Cortex of kidney (tissue), 1 donor: ENCODE results near the gene STAC.
"Not testable (repeated sequence)": the region's sequence is repeated elsewhere in the genome, so short reads cannot be mapped to it uniquely, and the experiment has no call there.

Source experiments
- DNase-seq: peaks from one replicate; lab custom pipeline; 2025; lab: John Stamatoyannopoulos, UW

The STAC gene

DNA sequence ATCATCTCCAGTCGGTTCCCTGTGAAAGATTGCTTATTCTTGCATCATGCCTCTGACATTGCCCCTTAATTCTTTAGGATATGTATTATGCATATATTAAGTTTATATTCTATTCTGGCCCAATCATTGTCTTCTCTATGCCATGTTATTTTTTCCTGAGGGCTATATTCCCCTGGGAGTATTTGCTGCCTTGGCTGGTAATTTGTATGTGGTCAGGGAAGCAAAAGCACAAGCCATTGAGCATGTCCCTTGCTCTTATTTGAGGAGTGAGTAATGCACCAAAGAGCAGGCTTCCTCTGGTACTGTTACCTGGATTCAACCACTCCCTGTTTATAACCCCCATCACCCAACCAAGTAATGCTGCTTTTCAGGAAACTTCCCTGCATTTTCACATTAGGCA is 36.3 kb downstream of the STAC start:
- DNase-seq: no peak

- DNase-seq: no peak
These were observed 36.9 kb downstream of the STAC start for GRCh38 chr3:36417237-36417636.

- DNase-seq: no peak
These were observed 38.0 kb downstream of the STAC start for GRCh38 chr3:36418296-36418695.

DNA sequence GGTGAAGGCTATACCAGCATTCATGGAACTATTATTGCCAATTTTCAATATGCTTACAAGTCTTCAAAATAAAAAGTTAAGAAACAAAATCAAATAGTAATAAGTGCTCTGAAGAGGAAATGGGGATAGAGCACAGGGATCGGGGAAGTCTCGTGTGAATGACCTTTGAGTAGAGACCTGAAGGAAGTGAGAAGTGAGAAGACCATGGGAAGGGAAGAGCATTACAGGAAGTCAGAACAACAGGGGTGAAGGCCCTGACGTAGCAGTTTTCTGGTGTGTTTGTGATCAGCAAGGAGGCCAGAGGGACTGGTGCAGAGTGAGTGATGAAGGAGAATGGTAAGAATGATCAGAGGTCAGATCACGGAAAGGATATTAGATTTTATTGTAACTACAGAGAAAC is 48.1 kb downstream of the STAC start:
- DNase-seq: no peak

DNA sequence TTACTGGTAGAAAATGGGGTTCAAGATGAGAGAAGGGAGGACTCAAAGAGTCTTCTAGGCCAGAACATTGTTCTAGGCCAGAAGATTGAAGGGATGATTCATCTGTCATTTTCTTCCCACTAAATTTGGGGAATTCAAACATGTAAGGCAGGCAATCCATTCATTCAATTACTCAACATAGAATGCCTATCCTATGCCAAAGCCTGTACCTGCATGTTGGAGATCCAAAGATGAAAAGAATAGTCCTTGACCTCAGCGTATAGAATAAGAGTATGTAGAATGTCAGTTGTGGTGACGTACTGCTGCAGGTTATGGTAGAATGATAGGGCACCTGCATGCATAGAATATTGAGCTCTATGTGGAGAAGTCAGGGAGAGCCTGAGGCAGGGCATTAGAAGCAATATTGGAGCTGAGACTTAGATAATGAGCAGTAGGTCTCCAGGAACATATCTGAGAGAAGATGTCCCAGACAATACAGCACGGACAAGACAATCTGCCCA is 49.7 kb downstream of the STAC start:
- DNase-seq: no peak

- no peak for DNase-seq
These were observed 53.2 kb downstream of the STAC start for GRCh38 chr3:36433511-36433910.

- DNase-seq: no peak
These were observed 54.6 kb downstream of the STAC start for GRCh38 chr3:36434687-36435426.

GRCh38 chr3:36443028-36443686 is 62.9 kb downstream of the STAC start:
- DNase-seq: no peak

DNA sequence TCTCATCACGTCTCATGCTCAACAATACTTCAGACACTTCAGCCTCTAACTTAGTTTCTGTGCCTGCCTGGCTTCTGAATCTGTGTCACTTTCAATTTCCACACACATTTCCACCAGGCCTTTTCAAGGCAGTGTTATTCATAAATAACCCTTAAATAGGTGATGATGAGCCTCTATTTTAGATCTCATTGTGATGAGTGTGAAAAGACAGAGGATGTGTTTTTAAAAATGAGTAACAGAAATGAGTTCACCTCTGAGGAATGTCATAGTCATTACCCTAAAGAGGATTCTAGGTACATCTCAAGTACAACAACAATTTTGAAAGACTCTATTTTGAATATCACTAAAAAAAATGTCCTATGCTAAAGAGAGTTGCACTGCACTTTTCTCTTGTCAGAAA is 64.6 kb downstream of the STAC start:
- no peak for DNase-seq

GRCh38 chr3:36446276-36446675 is 66.0 kb downstream of the STAC start:
- DNase-seq: no peak

DNA sequence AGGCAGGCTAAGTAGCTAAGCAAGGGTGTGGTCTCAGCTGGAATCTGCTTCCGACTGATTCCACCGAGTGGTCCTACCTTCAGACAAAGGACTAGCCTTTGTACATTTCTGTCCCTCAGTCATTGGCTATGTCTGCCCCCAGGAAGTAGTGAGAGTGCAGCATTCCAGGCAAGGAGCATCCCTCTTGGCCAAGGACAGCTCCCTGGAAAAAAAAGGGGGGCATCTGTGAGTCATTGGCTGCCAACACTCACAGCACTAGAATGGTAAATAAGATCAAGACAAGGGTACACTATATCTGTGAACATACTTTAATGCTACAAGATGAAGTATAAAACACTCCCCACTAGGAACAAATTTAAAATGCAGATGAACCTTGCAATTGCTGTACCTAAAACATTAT is 66.8 kb downstream of the STAC start:
- no peak for DNase-seq

DNA sequence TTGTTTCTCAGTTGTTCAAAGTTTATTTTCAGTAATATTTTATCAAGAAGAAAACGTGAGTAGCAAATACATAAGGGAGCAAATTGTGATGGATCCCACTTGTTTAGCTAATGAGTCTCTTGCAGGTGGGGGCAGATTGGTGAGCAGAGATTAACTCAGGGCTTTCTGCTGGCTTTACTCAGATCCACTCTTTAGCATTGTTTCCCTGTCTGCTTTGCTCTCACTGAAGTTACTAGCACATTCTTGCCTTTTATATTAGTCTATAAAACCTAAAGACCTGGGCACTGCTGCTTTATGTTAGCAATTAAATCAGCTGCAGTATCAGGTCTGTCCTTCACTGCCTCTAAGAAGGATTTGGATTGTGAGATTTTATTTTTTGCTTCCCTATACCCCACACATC is 71.5 kb downstream of the STAC start:
- no peak for DNase-seq

DNA sequence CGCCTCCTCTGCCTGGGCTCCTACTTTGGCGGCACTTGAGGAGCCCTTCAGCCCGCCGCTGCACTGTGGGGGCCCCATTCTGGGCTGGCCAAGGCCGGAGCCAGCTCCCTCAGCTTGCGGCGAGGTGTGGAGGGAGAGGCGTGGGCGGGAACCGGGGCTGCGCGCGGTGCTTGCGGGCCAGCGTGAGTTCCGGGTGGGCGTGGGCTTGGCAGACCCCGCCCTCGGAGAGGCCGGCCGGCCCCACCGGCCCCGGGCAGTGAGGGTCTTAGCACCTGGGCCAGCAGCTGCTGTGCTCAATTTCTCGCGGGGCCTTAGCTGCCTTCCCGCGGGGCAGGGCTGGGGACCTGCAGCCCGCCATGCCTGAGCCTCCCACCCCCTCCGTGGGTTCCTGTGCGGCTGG is 72.9 kb downstream of the STAC start:
- DNase-seq: not testable (repeated sequence)

DNA sequence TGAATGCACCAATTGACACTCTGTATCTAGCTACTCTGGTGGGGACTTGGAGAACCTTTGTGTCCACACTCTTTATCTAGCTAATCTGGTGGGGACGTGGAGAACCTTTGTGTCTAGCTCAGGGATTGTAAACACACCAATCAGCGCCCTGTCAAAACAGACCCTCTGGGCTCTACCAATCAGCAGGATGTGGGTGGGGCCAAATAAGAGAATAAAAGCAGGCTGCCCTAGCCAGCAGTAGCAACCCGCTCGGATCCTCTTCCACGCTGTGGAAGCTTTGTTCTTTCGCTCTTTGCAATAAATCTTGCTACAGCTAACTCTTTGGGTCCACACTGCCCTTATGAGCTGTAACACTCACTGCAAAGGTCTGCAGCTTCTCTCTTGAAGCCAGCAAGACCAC is 73.6 kb downstream of the STAC start:
- DNase-seq: not testable (repeated sequence)

- no peak for DNase-seq
These were observed 75.1 kb downstream of the STAC start for GRCh38 chr3:36455406-36455805.

GRCh38 chr3:36456784-36457183 is 76.5 kb downstream of the STAC start:
- DNase-seq: no peak

GRCh38 chr3:36457667-36458066 is 77.4 kb downstream of the STAC start:
- DNase-seq: no peak

GRCh38 chr3:36459177-36459576 is 78.9 kb downstream of the STAC start:
- no peak for DNase-seq

DNA sequence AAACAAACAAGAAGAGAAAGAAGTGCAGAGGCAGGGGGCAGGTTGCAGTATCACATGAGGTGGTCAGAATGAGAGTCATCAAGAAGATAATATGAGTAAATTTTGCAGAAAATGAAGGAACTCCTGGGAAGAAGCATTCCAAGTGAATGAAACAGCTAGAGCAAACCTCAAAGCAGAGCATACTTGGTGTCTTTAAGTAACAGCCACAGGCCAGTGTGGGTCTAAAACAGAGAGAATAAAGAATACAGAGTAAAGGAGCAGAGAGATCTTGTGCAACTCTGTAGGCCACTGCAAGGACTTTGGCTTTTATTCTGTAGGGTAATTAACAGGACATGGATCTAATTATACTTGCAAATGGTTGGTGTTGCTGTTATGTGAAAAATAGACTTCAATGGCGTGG is 81.3 kb downstream of the STAC start:
- no peak for DNase-seq

DNA sequence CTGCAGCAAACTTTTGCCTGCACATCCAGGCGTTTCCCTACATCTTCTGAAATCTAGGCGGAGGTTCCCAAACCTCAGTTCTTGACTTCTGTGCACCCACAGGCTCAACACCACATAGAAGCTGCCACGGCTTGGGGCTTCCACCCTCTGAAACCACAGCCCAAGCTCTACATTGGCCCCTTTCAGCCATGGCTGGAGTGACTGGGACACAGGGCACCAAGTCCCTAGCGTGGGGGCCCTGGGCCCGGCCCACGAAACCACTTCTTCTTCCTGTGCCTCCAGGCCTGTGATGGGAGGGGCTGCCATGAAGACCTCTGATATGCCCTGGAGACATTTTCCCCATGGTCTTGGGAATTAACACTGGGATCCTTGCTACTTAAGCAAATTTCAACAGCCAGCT is 91.7 kb downstream of the STAC start:
- DNase-seq: not testable (repeated sequence)

DNA sequence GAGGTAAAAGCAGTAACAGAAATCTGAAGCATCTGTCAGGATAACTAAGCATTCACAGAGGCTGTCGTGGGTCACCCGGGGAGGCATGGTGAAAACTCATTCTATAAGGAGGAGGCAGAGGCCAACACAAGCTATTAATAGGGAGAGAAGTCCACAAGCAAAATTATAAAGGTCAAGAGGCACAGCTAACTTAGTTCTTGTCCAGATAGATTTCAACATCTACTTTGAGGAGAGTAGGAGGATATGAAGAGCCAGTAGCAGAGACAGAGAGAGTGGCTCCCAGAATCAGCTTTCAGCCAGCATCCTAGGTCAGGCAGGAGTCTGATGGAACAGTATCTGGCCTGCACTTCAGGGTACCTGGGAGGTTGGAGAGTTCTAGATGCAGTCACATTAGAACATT is 95.3 kb downstream of the STAC start:
- DNase-seq: no peak

DNA sequence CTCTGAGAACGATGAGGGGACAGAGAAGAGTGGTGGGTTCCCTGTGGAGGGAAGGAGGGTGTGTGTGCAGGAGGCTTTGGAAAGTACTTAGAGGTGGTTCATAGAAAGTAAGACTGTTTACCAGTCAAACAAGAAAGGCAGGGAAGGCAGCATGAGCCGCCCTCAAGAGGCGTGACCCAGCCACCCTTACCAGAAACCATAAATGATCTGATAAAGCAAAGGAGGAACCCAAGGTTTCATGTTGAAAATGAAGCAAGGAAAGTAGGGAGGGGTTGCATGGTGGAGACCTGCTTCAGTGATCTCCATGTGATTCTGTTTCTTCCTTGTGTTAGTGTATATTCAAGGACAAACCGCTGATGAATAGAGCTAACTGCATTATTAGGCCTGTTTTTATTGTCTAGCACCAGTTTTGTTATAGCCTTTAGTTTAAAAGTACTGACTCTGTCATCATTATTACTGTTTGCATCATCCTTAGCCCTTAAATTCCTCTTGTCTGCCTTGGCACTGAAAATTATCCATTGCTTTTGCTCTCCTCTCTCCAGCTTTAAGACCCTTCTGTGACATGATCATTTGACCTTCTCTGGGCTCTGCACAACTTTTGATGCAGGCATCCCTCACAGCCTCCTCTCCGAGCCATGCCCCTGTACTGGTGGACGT is 96.1 kb downstream of the STAC start:
- DNase-seq: no peak

DNA sequence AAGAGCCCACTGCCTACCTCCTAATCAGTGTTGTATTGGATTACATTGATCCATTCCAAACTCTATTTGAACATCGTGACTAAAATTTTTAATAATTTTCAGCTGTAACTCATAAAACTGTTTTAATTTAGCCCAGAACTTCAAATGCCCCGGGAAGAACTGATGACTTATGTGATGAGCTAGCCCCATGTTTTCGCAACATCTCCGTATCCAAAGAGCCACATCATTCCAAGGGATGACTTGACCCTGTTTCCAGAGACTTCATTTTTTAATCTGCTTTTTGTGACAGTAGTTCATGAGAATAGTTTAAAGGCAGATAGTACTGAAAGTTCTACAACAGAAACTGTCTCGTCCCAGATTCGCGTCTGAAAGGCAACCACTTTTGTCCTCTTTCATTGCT is 97.4 kb downstream of the STAC start:
- DNase-seq: no peak
